Activated naive CD4-positive, alpha-beta T cell treated with anti-CD3 and anti-CD28 coated beads, Interleukin-2, amount 50 U/mL, for 72 hours (primary cell): ENCODE measurements around the gene SGMS1. TPM values are rescaled to one million over a fixed set of nuclear protein-coding genes. Genes with fewer than 3 reads are reported as not detected.
"Not testable (repeated sequence)": the region's sequence is repeated elsewhere in the genome, so short reads cannot be mapped to it uniquely, and the experiment has no call there.

Experiments used
- ATAC-seq, 2 donors: fragments of 150-1000 bp; cut with Tn5 transposase; 2 replicates each; pipeline ENCODE4 v1.10.0; 2021; ENCODE audit warnings: mild to moderate bottlenecking in 2 of 2, moderate library complexity in 2 of 2
- DNase-seq, 2 donors: peaks; one replicate each; pipeline ENCODE4 v3.0.0; 2021 to 2022; ENCODE audit warnings: low spot score in 2 of 2
- H3K27ac Mint-ChIP-seq, 2 donors: one replicate each; pipeline ENCODE4 v1.8.0; 2022; ENCODE audit warnings: mild to moderate bottlenecking in 2 of 2, mixed read lengths in 2 of 2
- H3K36me3 Mint-ChIP-seq, 2 donors: one replicate each; pipeline ENCODE4 v1.8.0; 2022; ENCODE audit warnings: mixed read lengths in 2 of 2
- H3K9me3 Mint-ChIP-seq, 2 donors: one replicate each; pipeline ENCODE4 v1.8.0; 2022; ENCODE audit warnings: mixed read lengths in 2 of 2
- total RNA-seq, 2 donors: library from RNA; stranded (reverse); gene quantifications; one replicate each; pipeline ENCODE4 v1.2.3, GENCODE V29; 2022

SGMS1 gene
- 10 to 100 TPM in 1 of 2 donors, 1 to 10 TPM in 1; 8.1 to 11.2 TPM for total RNA-seq

DNA sequence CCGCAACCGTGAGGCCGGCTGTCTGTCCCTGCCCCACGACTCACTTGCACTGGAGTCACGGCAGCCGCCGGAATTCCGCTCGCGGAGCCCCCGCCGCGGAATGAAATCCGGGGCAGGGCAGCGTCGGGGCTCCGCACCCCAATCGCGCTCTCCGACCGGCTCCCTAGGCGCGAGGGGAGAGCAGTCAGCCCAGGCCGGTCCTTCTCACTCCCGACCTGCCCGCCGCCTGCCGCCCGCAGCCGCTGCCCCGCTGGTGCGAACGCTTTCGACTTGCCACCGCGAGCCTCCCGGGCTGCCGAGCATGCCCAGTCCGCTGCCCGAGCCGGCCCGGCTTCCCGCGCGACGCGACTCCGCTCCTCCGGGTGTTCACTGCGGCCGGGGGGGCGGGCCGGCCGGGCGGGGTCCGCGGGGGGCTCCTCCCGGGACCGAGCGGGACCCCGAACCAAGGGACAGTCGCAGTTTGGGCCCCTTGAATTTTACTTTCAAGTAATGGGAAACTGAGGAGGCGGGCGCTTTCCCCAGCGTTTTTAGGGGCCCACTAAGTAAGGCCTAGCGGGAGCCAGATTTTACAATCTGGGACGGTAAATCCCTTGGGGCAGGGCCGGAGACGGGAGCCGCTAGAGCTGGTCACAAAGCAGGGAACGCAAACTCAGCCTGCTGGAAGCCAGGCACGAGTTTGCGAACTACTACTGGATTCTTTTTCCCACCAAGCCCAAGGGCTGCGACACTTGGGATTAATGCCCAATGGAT lies at the start of gene SGMS1:
Gene SGMS1, minus strand, starts transcription at position 294 of the 750 bp plus-strand sequence. CDS start 279,842 bp downstream, outside the sequence.
- H3K9me3 Mint-ChIP-seq: no peaks in the 10 kb centered on the region
- peak within 1 kb of the TSS; percentile 94 to 97 for H3K27ac Mint-ChIP-seq
- peak; percentile 18 to 65 for ATAC-seq
- peaks cover 5 to 13% of the 10 kb centered on the region in 2 donors for H3K36me3 Mint-ChIP-seq
- peak; percentile 80 to 83 for DNase-seq

GRCh38 chr10:50672152-50672551 lies 48.4 kb upstream of the SGMS1 start:
- Mint-ChIP-seq H3K36me3 (peaks cover 15 to 23% of the 10 kb centered on the region in 2 donors), H3K27ac (peak overlapping the region in 1 of 2 donors; percentile 60)
- not testable (repeated sequence) for H3K9me3 Mint-ChIP-seq, DNase-seq
- ATAC-seq: peak; percentile 62 to 70

- DNase-seq, ATAC-seq, H3K9me3 Mint-ChIP-seq, H3K27ac Mint-ChIP-seq: not testable (repeated sequence)
- peaks cover 15 to 23% of the 10 kb centered on the region in 2 donors for H3K36me3 Mint-ChIP-seq
Measured at GRCh38 chr10:50671645-50672044, 47.9 kb upstream of the SGMS1 start.

DNA sequence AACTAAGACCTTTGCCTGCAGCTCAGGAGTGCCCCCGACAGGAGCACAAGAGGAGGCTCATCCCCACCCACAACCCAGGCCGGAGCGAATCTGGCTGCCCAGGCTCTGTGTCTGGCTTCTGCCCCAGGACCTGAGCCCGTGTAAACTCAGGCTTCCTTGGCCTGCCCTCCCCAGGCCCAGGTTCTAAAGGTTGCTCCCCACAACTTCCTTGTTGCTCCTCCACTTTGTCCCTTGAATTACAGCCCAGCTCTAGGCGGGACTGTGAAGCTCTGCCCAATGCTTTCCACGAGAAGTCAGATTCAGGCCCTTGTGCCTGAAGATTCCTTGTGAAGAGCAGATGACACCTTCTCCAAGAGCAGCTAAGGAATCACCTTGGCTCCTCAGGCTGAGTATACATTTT lies 46.2 kb upstream of the SGMS1 start:
- ATAC-seq, DNase-seq, H3K9me3 Mint-ChIP-seq, H3K27ac Mint-ChIP-seq: not testable (repeated sequence)
- H3K36me3 Mint-ChIP-seq: peaks cover 15 to 23% of the 10 kb centered on the region in 2 donors

GRCh38 chr10:50667353-50667752 lies 43.6 kb upstream of the SGMS1 start:
- peaks cover 10 to 14% of the 10 kb centered on the region in 2 donors for H3K36me3 Mint-ChIP-seq
- not testable (repeated sequence) for ATAC-seq, H3K27ac Mint-ChIP-seq, H3K9me3 Mint-ChIP-seq, DNase-seq

DNA sequence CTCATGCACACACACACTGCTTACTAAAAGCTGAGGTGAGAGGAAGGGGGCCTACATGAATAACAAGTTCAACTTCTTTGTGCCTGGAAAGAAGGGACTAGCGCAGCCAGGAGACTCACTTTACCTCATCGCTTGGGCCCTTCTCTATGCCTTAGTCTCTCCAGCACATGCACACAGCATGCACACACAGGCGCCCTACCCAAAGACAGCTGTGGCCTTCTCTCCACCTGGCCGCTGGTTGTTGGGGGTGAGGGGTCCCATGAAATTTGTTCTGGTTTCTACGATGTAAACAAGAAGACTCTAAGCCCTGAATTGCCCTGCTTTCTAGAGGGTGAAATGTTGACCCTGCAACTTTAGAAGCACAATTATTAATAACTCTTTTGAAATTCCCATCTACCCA lies 38.7 kb upstream of the SGMS1 start:
- DNase-seq, ATAC-seq, H3K9me3 Mint-ChIP-seq, H3K27ac Mint-ChIP-seq, H3K36me3 Mint-ChIP-seq: not testable (repeated sequence)

- DNase-seq, H3K36me3 Mint-ChIP-seq, ATAC-seq, H3K27ac Mint-ChIP-seq, H3K9me3 Mint-ChIP-seq: not testable (repeated sequence)
Measured at GRCh38 chr10:50661563-50661962, 37.8 kb upstream of the SGMS1 start.

- peak overlapping the region in 1 of 2 donors; percentile 72 for H3K27ac Mint-ChIP-seq
- not testable (repeated sequence) for H3K9me3 Mint-ChIP-seq, H3K36me3 Mint-ChIP-seq
- ATAC-seq (peak; percentile 97 to 98), DNase-seq (peak; percentile 47 to 74)
Measured at GRCh38 chr10:50659865-50660730, 36.3 kb upstream of the SGMS1 start.

- not testable (repeated sequence) for ATAC-seq, H3K9me3 Mint-ChIP-seq, H3K36me3 Mint-ChIP-seq, DNase-seq
- peak overlapping the region in 1 of 2 donors; percentile 72 for H3K27ac Mint-ChIP-seq
Measured at GRCh38 chr10:50659016-50659864, 35.5 kb upstream of the SGMS1 start.

GRCh38 chr10:50658165-50658564 lies 34.4 kb upstream of the SGMS1 start:
- Mint-ChIP-seq H3K27ac (no peak overlapping the region), H3K36me3 (no peaks in the 10 kb centered on the region), H3K9me3 (no peaks in the 10 kb centered on the region)
- ATAC-seq (no peak), DNase-seq (no peak)

DNA sequence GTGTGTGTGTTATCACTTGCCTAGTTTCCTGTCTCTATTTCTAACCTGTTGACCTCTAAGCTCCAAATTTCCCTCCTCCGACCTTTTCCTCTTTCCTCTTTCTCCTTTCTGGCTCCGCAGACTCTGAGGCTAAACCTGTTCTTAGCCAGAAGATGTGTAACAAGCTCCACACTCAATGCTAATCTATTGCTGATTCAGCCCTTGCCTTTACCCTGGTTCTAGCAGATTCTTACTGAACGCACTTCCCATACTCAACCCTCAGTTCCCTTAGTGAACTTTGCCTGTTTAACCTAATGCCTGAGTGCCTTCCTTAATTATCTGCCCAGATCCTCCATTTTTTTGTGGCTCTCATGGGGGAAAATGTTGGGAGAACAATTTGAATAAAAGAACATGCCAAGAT lies 30.0 kb upstream of the SGMS1 start:
- DNase-seq (no peak), ATAC-seq (no peak)
- no peaks in the 10 kb centered on the region for H3K9me3 Mint-ChIP-seq
- no peak overlapping the region for H3K27ac Mint-ChIP-seq
- H3K36me3 Mint-ChIP-seq: no peaks in the 10 kb centered on the region

DNA sequence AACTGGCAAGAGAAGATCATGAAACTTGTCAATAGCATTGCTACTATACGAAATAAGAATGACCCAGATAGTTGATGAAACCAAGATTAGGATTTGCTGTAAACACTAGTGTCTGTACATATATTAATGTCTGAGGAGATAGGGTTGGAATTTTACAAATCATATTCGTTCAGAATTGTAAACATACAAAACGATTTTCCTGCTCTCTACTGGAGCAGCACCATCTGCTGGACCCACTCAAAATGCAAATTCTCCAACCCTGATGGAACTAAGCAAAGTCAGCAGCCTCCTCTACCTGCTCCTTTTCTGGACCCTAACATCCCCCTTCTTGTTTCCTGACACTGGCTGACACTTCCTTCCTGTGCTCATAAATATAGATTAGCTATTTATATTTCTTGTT lies 29.4 kb upstream of the SGMS1 start:
- ATAC-seq (no peak), DNase-seq (no peak)
- H3K9me3 Mint-ChIP-seq: no peaks in the 10 kb centered on the region
- H3K27ac Mint-ChIP-seq: no peak overlapping the region
- H3K36me3 Mint-ChIP-seq: no peaks in the 10 kb centered on the region

GRCh38 chr10:50651808-50652207 lies 28.1 kb upstream of the SGMS1 start:
- DNase-seq (no peak), ATAC-seq (no peak)
- Mint-ChIP-seq H3K9me3 (no peaks in the 10 kb centered on the region), H3K36me3 (no peaks in the 10 kb centered on the region), H3K27ac (no peak overlapping the region)

DNA sequence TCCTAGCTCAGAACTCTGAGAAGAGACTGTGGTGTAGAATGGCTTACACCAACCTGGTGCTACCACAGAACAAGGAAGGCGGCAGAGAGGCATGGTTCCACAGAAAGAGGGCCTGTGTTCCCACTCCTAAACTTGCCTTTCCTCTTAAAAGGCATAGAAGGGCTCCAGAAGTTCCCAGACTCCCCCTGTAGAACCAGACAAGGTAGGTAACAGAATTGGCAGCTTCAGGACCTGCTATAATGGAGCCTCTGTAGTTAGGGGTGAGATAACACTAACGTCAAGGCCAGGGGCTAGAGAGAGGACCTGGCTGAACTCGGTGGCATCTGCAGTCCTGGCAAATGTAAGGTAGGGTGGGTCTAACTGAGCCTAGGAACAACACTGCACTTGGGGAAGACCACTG lies 26.7 kb upstream of the SGMS1 start:
- DNase-seq: no peak
- Mint-ChIP-seq H3K9me3 (no peaks in the 10 kb centered on the region), H3K36me3 (no peaks in the 10 kb centered on the region), H3K27ac (no peak overlapping the region)
- no peak for ATAC-seq

GRCh38 chr10:50648935-50649227 lies 25.1 kb upstream of the SGMS1 start:
- H3K27ac Mint-ChIP-seq: no peak overlapping the region
- H3K36me3 Mint-ChIP-seq: no peaks in the 10 kb centered on the region
- H3K9me3 Mint-ChIP-seq: no peaks in the 10 kb centered on the region
- ATAC-seq (no peak), DNase-seq (no peak)

GRCh38 chr10:50648089-50648934 lies 24.6 kb upstream of the SGMS1 start:
- Mint-ChIP-seq H3K36me3 (no peaks in the 10 kb centered on the region), H3K9me3 (no peaks in the 10 kb centered on the region), H3K27ac (no peak overlapping the region)
- ATAC-seq (no peak), DNase-seq (no peak)
